Osteocyte (in vitro differentiated cells): ENCODE results near the gene ARHGEF26. TPM values are rescaled to one million over a fixed set of nuclear protein-coding genes. Genes with fewer than 3 reads are reported as not detected.

Experiments used
- DNase-seq: peaks from one replicate; pipeline ENCODE4 v3.0.0; 2021; ENCODE audit warnings: mixed read lengths; ENCODE audit not compliant: unreplicated experiment; ENCODE audit errors: extremely low spot score
- H3K27ac Mint-ChIP-seq: one replicate; pipeline ENCODE4 v1.8.0; 2021; ENCODE audit warnings: mild to moderate bottlenecking, mixed read lengths; ENCODE audit not compliant: unreplicated experiment
- H3K27me3 Mint-ChIP-seq: one replicate; pipeline ENCODE4 v1.8.0; 2021; ENCODE audit warnings: mixed read lengths; ENCODE audit not compliant: unreplicated experiment
- H3K36me3 Mint-ChIP-seq: one replicate; pipeline ENCODE4 v1.8.0; 2021; ENCODE audit warnings: mixed read lengths; ENCODE audit not compliant: unreplicated experiment
- H3K4me1 Mint-ChIP-seq: one replicate; pipeline ENCODE4 v1.8.0; 2021; ENCODE audit warnings: mixed read lengths; ENCODE audit not compliant: unreplicated experiment
- H3K4me3 Mint-ChIP-seq: one replicate; pipeline ENCODE4 v1.8.0; 2021; ENCODE audit warnings: mild to moderate bottlenecking, moderate library complexity, mixed read lengths; ENCODE audit not compliant: unreplicated experiment
- H3K9me3 Mint-ChIP-seq: one replicate; pipeline ENCODE4 v1.8.0; 2021; ENCODE audit warnings: mixed read lengths; ENCODE audit not compliant: unreplicated experiment
- total RNA-seq: library from RNA; stranded (reverse); gene quantifications from 2 replicates; pipeline ENCODE4 v1.2.1, GENCODE V29; 2021
- TF ChIP-seq, protein P1 (sequence below): fragments of 200-600 bp; sonication (generic); IDR thresholded peaks from 2 replicates; pipeline ENCODE4 v1.5.0; 2021; ENCODE audit warnings: antibody characterized with exemption, mild to moderate bottlenecking, moderate library complexity

ARHGEF26 gene
- total RNA-seq, 1 donor from 2014 or later, result 5.4 TPM

DNA sequence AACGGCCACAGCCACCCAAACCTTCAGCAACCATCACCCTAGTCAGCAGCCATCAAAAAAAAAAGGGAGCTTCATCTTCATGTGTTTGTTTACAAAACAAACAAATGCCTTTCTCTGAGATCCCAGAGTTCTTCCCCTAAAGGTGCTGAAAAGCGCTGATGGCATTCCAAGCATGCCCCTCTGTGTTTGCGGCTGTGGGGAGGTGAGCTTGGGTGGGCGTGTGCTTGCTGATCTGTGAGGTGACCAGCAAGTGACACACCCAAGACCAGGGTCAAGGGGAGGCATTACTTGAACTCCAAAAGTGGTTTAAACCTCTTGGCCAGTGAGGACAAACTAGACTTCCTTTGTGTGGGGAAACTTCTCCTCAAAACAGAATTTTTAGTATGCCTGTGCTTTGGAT, 121.6 kb downstream of the ARHGEF26 start:
- Mint-ChIP-seq H3K4me3 (no peak overlapping the region), H3K4me1 (peaks cover 8% of the 10 kb centered on the region), H3K36me3 (peaks cover 12% of the 10 kb centered on the region), H3K27me3 (no peaks in the 10 kb centered on the region), H3K9me3 (no peaks in the 10 kb centered on the region), H3K27ac (no peak overlapping the region)
- TF ChIP-seq, protein P1, sequence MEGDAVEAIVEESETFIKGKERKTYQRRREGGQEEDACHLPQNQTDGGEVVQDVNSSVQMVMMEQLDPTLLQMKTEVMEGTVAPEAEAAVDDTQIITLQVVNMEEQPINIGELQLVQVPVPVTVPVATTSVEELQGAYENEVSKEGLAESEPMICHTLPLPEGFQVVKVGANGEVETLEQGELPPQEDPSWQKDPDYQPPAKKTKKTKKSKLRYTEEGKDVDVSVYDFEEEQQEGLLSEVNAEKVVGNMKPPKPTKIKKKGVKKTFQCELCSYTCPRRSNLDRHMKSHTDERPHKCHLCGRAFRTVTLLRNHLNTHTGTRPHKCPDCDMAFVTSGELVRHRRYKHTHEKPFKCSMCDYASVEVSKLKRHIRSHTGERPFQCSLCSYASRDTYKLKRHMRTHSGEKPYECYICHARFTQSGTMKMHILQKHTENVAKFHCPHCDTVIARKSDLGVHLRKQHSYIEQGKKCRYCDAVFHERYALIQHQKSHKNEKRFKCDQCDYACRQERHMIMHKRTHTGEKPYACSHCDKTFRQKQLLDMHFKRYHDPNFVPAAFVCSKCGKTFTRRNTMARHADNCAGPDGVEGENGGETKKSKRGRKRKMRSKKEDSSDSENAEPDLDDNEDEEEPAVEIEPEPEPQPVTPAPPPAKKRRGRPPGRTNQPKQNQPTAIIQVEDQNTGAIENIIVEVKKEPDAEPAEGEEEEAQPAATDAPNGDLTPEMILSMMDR, result no peak
- no peak for DNase-seq

DNA sequence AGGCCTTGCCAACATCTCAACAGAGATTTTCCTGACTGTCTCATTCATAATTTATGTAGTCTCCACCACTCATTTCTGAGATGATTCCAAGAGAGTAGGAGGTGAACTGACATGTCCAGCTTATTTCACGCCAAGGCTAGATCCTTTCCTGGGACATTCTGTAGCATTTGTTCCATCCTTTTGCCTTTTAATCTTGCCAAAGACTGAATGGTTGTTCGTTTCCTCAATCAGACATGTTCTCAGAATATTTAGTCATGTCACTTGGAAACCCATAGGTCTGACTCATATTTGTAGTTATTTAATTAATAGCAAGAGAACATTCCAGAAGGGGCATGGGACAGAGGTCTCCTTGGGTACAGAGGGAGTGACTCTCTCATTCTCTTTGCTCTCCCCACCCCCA, 122.2 kb downstream of the ARHGEF26 start:
- DNase-seq, result no peak
- H3K9me3 Mint-ChIP-seq, result no peaks in the 10 kb centered on the region
- peaks cover 12% of the 10 kb centered on the region for H3K36me3 Mint-ChIP-seq
- peaks cover 8% of the 10 kb centered on the region for H3K4me1 Mint-ChIP-seq
- H3K27me3 Mint-ChIP-seq, result no peaks in the 10 kb centered on the region
- H3K4me3 Mint-ChIP-seq, result no peak overlapping the region
- H3K27ac Mint-ChIP-seq, result no peak overlapping the region
- TF ChIP-seq, protein P1, result no peak

DNA sequence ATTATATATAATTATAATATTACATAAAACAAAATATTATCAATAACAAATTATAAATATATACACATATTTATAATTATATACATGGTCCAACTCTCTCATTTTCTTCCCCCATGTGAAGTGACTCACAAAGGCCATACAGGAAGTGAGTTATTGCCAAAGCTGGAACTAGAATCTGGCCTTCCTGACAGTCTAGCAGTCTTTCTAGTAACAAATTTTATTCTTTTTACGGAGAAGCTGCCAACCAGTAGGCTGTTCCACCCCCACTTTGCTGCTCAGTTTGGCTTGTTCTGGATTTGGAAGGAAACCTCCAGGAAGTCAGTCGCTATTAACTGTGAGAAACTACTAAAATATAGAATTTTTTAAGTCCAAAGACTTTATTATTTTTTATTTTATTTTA, 123.5 kb downstream of the ARHGEF26 start:
- DNase-seq, result no peak
- Mint-ChIP-seq H3K27me3 (no peaks in the 10 kb centered on the region), H3K9me3 (no peaks in the 10 kb centered on the region), H3K4me1 (peaks cover 8% of the 10 kb centered on the region), H3K36me3 (peaks cover 17% of the 10 kb centered on the region), H3K4me3 (no peak overlapping the region), H3K27ac (no peak overlapping the region)
- TF ChIP-seq, protein P1, result no peak

DNA sequence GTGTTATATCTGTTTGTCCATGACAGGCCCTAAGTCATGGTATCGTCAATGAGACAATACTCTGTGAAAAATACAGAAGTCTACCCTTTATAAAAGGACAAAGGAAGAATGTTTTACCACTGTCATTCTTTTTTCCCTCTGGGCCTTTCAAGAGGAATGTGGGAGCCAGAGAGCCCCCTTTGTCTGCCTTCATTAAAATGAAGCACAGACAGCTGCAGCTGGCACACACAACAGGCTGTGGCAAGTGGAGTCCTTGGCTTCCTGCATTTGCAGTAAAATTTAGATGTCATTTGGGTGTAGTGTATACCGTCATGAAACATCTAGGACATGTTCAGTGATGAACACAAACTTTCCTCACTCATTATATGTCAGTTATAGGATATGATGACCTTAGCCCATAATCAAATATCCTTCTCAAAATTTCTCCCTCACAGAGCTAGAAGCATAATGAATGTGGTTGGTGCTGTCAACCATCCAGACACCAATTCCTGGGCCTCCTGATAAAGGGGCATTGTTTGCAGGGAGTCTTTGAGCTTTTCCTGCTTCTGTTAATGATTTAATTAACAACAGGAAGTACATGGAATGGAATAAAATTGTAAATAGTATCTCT, 126.7 kb downstream of the ARHGEF26 start:
- peaks cover 9% of the 10 kb centered on the region for H3K4me1 Mint-ChIP-seq
- H3K4me3 Mint-ChIP-seq, result no peak overlapping the region
- TF ChIP-seq, protein P1, result no peak
- no peak for DNase-seq
- H3K27ac Mint-ChIP-seq, result no peak overlapping the region
- peaks cover 21% of the 10 kb centered on the region for H3K36me3 Mint-ChIP-seq
- no peaks in the 10 kb centered on the region for H3K9me3 Mint-ChIP-seq
- no peaks in the 10 kb centered on the region for H3K27me3 Mint-ChIP-seq

DNA sequence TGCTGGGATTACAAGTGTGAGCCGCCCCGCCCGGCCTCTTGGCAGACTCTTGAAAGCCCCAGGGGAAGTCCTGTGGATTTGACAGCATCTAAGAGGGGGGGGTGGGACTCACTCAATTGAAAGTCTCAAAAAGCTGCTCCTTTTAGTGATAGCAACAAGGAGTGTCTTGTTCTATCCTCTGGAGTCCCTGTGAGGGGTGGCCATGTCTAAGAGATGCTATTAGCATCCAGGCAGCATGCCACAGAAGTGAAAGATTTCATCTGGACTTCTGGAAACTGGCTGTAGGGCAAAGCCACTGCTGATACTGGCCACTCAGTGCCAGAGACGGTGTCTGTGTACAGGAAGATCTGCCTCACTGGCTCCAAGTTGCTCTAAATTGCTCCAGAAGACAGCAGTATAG, 129.1 kb downstream of the ARHGEF26 start:
- no peaks in the 10 kb centered on the region for H3K9me3 Mint-ChIP-seq
- peaks cover 3% of the 10 kb centered on the region for H3K4me1 Mint-ChIP-seq
- TF ChIP-seq, protein P1, result no peak

More for the DNA sequence above, 129.1 kb downstream of the ARHGEF26 start:
- Mint-ChIP-seq H3K36me3 (peaks cover 28% of the 10 kb centered on the region), H3K27ac (no peak overlapping the region), H3K4me3 (no peak overlapping the region), H3K27me3 (no peaks in the 10 kb centered on the region)
- no peak for DNase-seq
